Neural cell (in vitro differentiated cells): Measurements from ENCODE around the gene ETV3. TPM values are rescaled to one million over a fixed set of nuclear protein-coding genes. Genes with fewer than 3 reads are reported as not detected.

ENCODE experiments used
- H2AFZ ChIP-seq: fragments of 200-600, 300-800 bp; sonication (generic), shearing (Covaris generic); 2 replicates; pipeline ENCODE4 v1.6.0; 2014; ENCODE audit warnings: low read depth, mild to moderate bottlenecking, antibody characterized with exemption, low read length, moderate library complexity
- H3F3A ChIP-seq: fragments of 200-600 bp; shearing (Covaris generic); 2 replicates; pipeline ENCODE4 v1.6.1; 2016; ENCODE audit warnings: mild to moderate bottlenecking, moderate library complexity, mixed read lengths, antibody characterized with exemption, low read length; ENCODE audit not compliant: insufficient read depth, poor library complexity, severe bottlenecking
- H3K27ac ChIP-seq: fragments of 200-600, 300-800 bp; sonication (generic), shearing (Covaris generic); 2 replicates; pipeline ENCODE4 v1.5.1; 2014; ENCODE audit warnings: mild to moderate bottlenecking, low read length, moderate library complexity
- H3K27me3 ChIP-seq: fragments of 300-800, 200-600 bp; sonication (generic), shearing (Covaris generic); 2 replicates; pipeline ENCODE4 v1.6.0; 2014; ENCODE audit warnings: mild to moderate bottlenecking, low read depth, low read length, moderate library complexity; ENCODE audit not compliant: insufficient read depth
- H3K36me3 ChIP-seq: fragments of 300-800, 200-600 bp; sonication (generic), shearing (Covaris generic); 2 replicates; pipeline ENCODE4 v1.5.1; 2014; ENCODE audit warnings: mild to moderate bottlenecking, antibody characterized with exemption, low read length, moderate library complexity; ENCODE audit not compliant: insufficient read depth
- H3K4me2 ChIP-seq: fragments of 300-800, 200-600 bp; sonication (generic), shearing (Covaris generic); 2 replicates; pipeline ENCODE4 v1.6.0; 2014; ENCODE audit warnings: mild to moderate bottlenecking, low read length
- H3K4me3 ChIP-seq: fragments of 300-800, 200-600 bp; sonication (generic), shearing (Covaris generic); 2 replicates; pipeline ENCODE4 v1.5.1; 2014; ENCODE audit warnings: mild to moderate bottlenecking, low read length, moderate library complexity
- H3K79me2 ChIP-seq: fragments of 200-600 bp; shearing (Covaris generic); replicated peaks from 2 replicates; pipeline ENCODE4 v1.6.0; 2014; ENCODE audit warnings: mild to moderate bottlenecking, low read length, moderate library complexity; ENCODE audit not compliant: insufficient read depth
- H3K9ac ChIP-seq: fragments of 300-800, 200-600 bp; sonication (generic), shearing (Covaris generic); 2 replicates; pipeline ENCODE4 v1.6.1; 2016; ENCODE audit warnings: mild to moderate bottlenecking, low read length, mixed read lengths
- H3K9me2 ChIP-seq: fragments of 200-600 bp; shearing (Covaris generic); 2 replicates; pipeline ENCODE4 v1.6.1; 2016; ENCODE audit warnings: mild to moderate bottlenecking, low read length, mixed read lengths; ENCODE audit not compliant: insufficient read depth
- H3K9me3 ChIP-seq: fragments of 200-600, 300-800 bp; sonication (generic), shearing (Covaris generic); 2 replicates; pipeline ENCODE4 v1.6.1; 2016; ENCODE audit warnings: mild to moderate bottlenecking, mixed run types, low read length, moderate library complexity, mixed read lengths
- H4K20me1 ChIP-seq: fragments of 200-600 bp; shearing (Covaris generic); 2 replicates; pipeline ENCODE4 v1.6.1; 2016; ENCODE audit warnings: mild to moderate bottlenecking, mixed run types; ENCODE audit not compliant: insufficient read depth
- EP300 ChIP-seq: fragments of 450-650 bp; conservative IDR thresholded peaks from 2 replicates; pipeline ENCODE4 v1.6.1; 2014; ENCODE audit warnings: antibody characterized with exemption, mild to moderate bottlenecking, moderate library complexity; ENCODE audit not compliant: poor library complexity, severe bottlenecking
- EZH2 ChIP-seq: fragments of 200-600, 300-800 bp; shearing (Covaris generic), sonication (generic); IDR thresholded peaks from 2 replicates; pipeline ENCODE4 v1.6.1; 2014; ENCODE audit warnings: antibody characterized with exemption, low read length, borderline replicate concordance, mild to moderate bottlenecking; ENCODE audit not compliant: insufficient read depth, poor library complexity, severe bottlenecking
- MXI1 ChIP-seq: fragments of 450-650 bp; conservative IDR thresholded peaks from 2 replicates; pipeline ENCODE4 v1.6.1; 2014; ENCODE audit warnings: antibody characterized with exemption, mild to moderate bottlenecking; ENCODE audit not compliant: poor library complexity, severe bottlenecking
- POLR2AphosphoS5 ChIP-seq: IDR thresholded peaks from 2 replicates; pipeline ENCODE4 v1.6.1; 2012
- RAD21 ChIP-seq: fragments of 450-650 bp; conservative IDR thresholded peaks from 2 replicates; pipeline ENCODE4 v1.6.1; 2014; ENCODE audit warnings: antibody characterized with exemption, mild to moderate bottlenecking, moderate library complexity
- SMC3 ChIP-seq: fragments of 450-650 bp; conservative IDR thresholded peaks from 2 replicates; pipeline ENCODE4 v1.6.1; 2014; ENCODE audit warnings: antibody characterized with exemption, mild to moderate bottlenecking, moderate library complexity; ENCODE audit not compliant: poor library complexity
- TAF1 ChIP-seq: IDR thresholded peaks from 2 replicates; pipeline ENCODE4 v1.6.1; 2012; ENCODE audit warnings: low read depth
- polyA plus RNA-seq: library from polyadenylated mRNA; depleted of rRNA; stranded (reverse); fragments of >200 nt; gene quantifications from 2 replicates; pipeline ENCODE4 v1.2.3, GENCODE V29; 2014
- TF ChIP-seq, protein P1 (sequence below): fragments of 450-650 bp; IDR thresholded peaks from 2 replicates; pipeline ENCODE4 v1.5.1; 2014; ENCODE audit warnings: antibody characterized with exemption, mild to moderate bottlenecking, moderate library complexity; ENCODE audit not compliant: poor library complexity, severe bottlenecking
- TF ChIP-seq, protein P2 (sequence below): IDR thresholded peaks from 2 replicates; pipeline ENCODE4 v1.6.1; 2012; ENCODE audit warnings: borderline replicate concordance

ETV3 gene
- polyA plus RNA-seq, 1 donor from 2014 or later: 9.9 TPM

DNA sequence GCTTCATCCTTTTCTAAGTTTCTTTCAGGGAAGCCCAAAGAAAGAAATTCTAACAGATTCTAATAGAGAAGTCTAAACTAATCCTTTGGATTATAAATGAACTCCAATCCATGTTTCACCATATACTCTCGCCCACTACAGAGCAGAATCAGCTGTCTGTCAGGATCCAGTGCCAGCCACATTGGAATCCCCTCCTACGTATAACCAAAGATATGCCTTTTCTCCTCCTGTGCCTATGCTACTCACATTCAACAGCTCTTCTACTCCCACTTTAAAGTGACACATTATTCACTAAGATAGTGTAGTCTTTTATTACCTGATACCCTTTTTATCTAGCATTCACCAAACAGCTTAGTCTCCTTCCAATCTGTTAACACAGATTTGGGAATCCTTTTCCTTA is 3.1 kb downstream of the ETV3 start:
- Histone ChIP-seq H3K27me3 (no peaks in the 10 kb centered on the region), H3K4me2 (no peak overlapping the region), H3F3A (no peaks in the 10 kb centered on the region), H3K36me3 (peaks cover 11% of the 10 kb centered on the region), H3K9me2 (no peaks in the 10 kb centered on the region), H3K4me3 (no peak overlapping the region), H2AFZ (no peak overlapping the region), H3K79me2 (peaks cover 17% of the 10 kb centered on the region), H3K9ac (no peak overlapping the region), H3K9me3 (no peaks in the 10 kb centered on the region), H3K27ac (no peak overlapping the region), H4K20me1 (peaks cover 3% of the 10 kb centered on the region)
- TF ChIP-seq SMC3 (no peak), EP300 (no peak), MXI1 (no peak), RAD21 (no peak), TAF1 (no peak), POLR2AphosphoS5 (no peak), EZH2 (no peak)
- TF ChIP-seq, protein P1, sequence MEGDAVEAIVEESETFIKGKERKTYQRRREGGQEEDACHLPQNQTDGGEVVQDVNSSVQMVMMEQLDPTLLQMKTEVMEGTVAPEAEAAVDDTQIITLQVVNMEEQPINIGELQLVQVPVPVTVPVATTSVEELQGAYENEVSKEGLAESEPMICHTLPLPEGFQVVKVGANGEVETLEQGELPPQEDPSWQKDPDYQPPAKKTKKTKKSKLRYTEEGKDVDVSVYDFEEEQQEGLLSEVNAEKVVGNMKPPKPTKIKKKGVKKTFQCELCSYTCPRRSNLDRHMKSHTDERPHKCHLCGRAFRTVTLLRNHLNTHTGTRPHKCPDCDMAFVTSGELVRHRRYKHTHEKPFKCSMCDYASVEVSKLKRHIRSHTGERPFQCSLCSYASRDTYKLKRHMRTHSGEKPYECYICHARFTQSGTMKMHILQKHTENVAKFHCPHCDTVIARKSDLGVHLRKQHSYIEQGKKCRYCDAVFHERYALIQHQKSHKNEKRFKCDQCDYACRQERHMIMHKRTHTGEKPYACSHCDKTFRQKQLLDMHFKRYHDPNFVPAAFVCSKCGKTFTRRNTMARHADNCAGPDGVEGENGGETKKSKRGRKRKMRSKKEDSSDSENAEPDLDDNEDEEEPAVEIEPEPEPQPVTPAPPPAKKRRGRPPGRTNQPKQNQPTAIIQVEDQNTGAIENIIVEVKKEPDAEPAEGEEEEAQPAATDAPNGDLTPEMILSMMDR: no peak
- TF ChIP-seq, protein P2, sequence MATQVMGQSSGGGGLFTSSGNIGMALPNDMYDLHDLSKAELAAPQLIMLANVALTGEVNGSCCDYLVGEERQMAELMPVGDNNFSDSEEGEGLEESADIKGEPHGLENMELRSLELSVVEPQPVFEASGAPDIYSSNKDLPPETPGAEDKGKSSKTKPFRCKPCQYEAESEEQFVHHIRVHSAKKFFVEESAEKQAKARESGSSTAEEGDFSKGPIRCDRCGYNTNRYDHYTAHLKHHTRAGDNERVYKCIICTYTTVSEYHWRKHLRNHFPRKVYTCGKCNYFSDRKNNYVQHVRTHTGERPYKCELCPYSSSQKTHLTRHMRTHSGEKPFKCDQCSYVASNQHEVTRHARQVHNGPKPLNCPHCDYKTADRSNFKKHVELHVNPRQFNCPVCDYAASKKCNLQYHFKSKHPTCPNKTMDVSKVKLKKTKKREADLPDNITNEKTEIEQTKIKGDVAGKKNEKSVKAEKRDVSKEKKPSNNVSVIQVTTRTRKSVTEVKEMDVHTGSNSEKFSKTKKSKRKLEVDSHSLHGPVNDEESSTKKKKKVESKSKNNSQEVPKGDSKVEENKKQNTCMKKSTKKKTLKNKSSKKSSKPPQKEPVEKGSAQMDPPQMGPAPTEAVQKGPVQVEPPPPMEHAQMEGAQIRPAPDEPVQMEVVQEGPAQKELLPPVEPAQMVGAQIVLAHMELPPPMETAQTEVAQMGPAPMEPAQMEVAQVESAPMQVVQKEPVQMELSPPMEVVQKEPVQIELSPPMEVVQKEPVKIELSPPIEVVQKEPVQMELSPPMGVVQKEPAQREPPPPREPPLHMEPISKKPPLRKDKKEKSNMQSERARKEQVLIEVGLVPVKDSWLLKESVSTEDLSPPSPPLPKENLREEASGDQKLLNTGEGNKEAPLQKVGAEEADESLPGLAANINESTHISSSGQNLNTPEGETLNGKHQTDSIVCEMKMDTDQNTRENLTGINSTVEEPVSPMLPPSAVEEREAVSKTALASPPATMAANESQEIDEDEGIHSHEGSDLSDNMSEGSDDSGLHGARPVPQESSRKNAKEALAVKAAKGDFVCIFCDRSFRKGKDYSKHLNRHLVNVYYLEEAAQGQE: no peak

DNA sequence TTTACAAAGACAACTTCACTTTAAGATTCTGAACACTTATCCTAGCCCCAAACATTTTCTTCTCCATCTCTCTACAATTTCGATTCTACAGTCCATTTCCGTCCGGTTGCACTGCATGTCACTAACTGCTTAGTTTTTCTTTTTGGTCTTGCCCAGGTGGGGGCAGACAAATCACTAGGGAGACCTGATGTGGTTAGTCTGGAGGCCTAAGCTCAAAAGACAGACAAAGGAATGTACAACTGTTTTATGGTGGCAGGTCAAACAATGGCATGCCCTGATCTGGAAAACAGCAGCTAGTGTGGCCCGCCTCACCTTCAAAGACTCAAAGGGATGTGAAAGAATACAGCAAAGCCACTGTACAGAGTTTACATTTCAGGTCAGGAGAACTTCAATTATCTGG is 3.8 kb downstream of the ETV3 start:
- TF ChIP-seq, protein P2: no peak
- TF ChIP-seq SMC3 (no peak), EP300 (no peak), POLR2AphosphoS5 (no peak), RAD21 (no peak), MXI1 (no peak), TAF1 (no peak), EZH2 (no peak)
- TF ChIP-seq, protein P1: no peak
- H3K36me3 ChIP-seq: peaks cover 11% of the 10 kb centered on the region
- no peaks in the 10 kb centered on the region for H3K27me3 ChIP-seq
- peaks cover 17% of the 10 kb centered on the region for H3K79me2 ChIP-seq
- H3F3A ChIP-seq: no peaks in the 10 kb centered on the region
- peaks cover 3% of the 10 kb centered on the region for H4K20me1 ChIP-seq
- no peak overlapping the region for H3K4me3 ChIP-seq
- H2AFZ ChIP-seq: no peak overlapping the region
- H3K27ac ChIP-seq: no peak overlapping the region
- H3K9me2 ChIP-seq: no peaks in the 10 kb centered on the region
- no peak overlapping the region for H3K9ac ChIP-seq
- no peak overlapping the region for H3K4me2 ChIP-seq
- no peaks in the 10 kb centered on the region for H3K9me3 ChIP-seq
